Stimulated activated CD4-positive, alpha-beta T cell treated with anti-CD3 and anti-CD28 coated beads, TNF-alpha, amount 100 ng/mL, for 48 hours (primary cell): ENCODE data around the gene TRIM27.
"Not testable (repeated sequence)": the region's sequence is repeated elsewhere in the genome, so short reads cannot be mapped to it uniquely, and the experiment has no call there.

ENCODE experiments used
- DNase-seq, 3 donors: peaks; one replicate each; pipeline ENCODE4 v3.0.0-alpha.2; 2020; ENCODE audit warnings: low read depth in 3 of 3

The TRIM27 gene, protein sequence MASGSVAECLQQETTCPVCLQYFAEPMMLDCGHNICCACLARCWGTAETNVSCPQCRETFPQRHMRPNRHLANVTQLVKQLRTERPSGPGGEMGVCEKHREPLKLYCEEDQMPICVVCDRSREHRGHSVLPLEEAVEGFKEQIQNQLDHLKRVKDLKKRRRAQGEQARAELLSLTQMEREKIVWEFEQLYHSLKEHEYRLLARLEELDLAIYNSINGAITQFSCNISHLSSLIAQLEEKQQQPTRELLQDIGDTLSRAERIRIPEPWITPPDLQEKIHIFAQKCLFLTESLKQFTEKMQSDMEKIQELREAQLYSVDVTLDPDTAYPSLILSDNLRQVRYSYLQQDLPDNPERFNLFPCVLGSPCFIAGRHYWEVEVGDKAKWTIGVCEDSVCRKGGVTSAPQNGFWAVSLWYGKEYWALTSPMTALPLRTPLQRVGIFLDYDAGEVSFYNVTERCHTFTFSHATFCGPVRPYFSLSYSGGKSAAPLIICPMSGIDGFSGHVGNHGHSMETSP

DNA sequence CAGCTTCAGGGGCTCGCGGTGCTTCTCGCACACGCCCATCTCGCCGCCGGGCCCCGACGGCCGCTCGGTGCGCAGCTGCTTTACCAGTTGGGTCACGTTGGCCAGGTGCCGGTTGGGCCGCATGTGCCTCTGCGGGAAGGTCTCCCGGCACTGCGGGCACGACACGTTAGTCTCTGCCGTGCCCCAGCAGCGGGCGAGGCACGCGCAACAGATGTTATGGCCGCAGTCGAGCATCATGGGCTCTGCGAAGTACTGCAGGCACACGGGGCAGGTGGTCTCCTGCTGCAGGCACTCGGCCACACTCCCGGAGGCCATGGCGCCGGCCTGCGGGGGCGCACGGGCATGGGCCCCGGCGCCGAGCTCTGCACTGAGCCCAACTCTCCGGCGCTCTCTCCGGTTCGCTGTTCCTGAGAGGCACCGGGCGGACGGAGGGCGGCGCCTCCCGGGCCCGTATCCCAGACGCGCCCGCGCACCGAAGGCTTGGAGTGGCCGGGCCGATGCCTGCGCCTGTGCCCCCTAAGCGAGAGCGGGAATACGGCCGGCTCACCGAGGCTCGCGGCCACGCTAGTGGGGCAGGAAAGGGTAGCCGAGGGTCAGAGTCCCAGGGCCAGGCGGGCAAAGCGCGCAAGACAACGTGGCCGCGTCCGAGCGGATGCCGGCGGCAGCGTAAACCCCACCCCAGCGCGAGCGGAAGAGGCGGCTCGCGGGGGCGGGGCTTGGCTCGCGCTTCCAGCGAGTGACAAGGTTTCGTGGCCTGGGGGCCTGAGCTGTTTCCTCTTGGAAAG, at the start of gene TRIM27:
TRIM27 (minus strand) TSS at position 668 of the 785 bp plus-strand sequence; CDS start at position 315, 353 bp downstream.
- peak in 2 of 3 donors; percentile 64 to 81 for DNase-seq

GRCh38 chr6:28970056-28970455, 46.3 kb upstream of the TRIM27 start:
- not testable (repeated sequence) for DNase-seq

DNA sequence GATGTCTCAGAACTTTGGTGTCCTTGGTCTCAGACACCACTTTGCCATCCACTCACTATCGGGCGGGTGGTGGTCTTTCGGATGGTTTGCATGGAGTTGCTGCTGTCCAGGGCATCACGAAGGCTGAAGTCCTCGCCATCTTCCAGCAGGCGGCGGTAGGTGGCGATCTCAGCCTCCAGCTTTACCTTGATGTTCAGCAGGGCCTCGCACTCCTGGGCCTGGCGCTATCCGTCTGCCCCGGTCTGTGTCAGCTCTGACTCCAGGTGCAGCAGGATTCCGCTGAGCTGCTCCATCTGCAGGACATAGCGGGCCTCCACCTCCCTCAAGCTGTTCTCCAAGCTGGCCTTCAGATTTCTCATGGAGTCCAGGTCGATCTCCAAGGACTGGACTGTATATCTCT, 45.3 kb upstream of the TRIM27 start:
- DNase-seq: no peak

DNA sequence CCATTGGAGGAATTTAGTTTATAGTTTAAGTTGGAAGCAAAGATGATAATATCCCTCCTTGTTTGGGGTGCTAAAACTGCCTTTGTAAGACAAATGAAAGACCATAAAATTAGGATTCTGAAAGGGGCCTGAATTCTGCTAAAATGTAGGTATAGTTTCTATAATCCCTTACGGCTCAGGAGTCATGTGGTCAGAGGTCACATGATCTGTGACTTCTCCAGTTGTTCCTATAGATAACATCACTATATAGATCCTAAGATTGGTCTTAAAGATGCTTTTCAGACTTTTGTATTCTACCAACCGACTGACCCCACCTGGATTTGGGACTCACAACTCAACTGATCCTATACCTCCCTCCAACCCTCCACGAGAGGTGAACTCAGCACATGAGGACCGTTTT, 44.7 kb upstream of the TRIM27 start:
- DNase-seq: no peak

DNA sequence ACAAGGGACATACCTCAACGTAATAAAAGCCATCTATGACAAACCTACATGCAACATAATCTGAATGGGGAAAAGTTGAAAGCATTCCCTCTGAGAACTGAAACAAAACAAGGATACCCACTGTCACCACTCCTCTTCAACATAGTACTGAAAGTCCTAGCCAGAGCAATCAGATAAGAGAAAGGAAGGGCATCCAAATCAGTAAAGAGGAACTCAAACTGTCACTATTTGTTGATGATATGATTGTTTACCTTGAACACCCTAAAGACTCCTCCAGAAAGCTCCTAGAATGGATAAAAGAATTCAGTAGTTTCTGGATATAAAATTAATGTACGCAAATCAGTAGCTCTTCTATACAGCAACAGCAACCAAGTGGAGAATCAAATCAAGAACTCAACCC, 41.9 kb upstream of the TRIM27 start:
- no peak for DNase-seq

- DNase-seq: no peak
Measured at GRCh38 chr6:28960846-28961500, 37.2 kb upstream of the TRIM27 start.

DNA sequence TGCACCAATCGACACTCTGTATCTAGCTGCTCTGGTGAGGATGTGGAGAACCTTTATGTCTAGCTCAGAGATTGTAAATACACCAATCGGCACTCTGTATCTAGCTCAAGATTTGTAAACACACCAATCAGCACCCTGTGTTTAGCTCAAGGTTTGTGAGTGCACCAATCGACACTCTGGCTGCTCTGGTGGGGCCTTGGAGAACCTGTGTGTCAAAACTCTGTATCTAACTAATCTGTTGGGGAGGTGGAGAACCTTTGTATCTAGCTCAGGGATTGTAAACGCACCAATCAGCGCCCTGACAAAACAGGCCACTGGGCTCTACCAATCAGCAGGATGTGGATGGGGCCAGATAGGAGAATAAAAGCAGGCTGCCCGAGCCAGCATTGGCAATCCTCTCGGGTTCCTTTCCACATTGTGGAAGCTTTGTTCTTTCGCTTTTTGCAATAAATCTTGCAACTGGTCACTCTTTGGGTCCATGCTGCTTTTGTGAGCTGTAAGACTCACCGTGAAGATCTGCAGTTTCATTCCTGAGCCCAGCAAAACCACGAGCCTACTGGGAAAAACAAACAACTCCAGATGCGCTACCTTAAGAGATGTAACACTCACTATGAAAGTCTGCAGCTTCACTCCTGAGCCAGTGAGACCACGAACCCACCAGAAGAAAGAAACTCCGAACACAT, 34.9 kb upstream of the TRIM27 start:
- DNase-seq: not testable (repeated sequence)

GRCh38 chr6:28957795-28958314, 34.1 kb upstream of the TRIM27 start:
- DNase-seq: not testable (repeated sequence)

DNA sequence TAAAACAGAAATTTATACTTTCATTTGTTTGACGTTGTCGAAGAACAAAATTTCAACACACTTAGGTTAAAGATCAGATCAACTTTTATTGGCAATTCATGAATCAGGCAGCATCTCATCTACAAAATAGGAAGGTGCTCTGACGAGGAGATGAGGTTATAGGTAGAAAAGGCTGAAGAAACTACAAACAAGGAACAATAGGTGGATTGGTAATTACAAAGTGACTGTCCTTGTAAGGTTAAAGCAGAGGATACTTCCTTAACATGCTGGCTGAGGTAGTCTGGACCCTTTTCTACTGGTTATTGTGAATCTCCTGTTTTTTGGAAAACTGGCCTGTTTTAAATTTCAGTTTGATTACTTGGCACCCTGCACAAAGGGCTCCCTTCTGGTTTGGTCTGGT, 32.5 kb upstream of the TRIM27 start:
- no peak for DNase-seq

GRCh38 chr6:28953585-28954258, 29.9 kb upstream of the TRIM27 start:
- DNase-seq: no peak

DNA sequence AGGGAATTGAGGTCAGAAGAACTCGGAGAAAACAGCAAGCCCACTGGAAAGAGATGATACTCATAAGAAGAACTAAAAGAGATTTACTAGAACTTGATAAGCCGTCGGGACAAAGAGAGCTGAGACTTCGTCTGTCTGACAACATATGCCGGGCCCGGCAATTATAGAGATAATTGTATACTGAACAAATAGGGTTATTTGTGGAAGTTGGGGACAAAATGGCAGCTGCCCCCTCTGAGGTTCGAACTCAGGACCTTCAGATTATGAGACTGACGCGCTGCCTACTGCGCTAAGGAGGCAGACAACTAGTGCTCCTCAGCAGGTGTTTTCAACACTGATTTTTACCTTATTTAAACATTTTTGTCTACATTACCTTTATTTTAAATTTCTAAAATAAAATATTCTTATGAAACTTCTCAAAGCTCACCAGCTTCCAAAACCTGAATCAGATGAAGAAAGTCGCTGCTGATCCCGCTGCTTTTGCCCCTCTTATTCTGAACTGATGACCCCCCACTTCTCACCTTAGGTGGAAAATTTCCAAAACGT, 29.3 kb upstream of the TRIM27 start:
- DNase-seq: peak in 2 of 3 donors; percentile 38 to 47

- not testable (repeated sequence) for DNase-seq
Measured at GRCh38 chr6:28949656-28950195, 25.9 kb upstream of the TRIM27 start.

- DNase-seq: no peak
Measured at GRCh38 chr6:28948782-28949486, 25.1 kb upstream of the TRIM27 start.

DNA sequence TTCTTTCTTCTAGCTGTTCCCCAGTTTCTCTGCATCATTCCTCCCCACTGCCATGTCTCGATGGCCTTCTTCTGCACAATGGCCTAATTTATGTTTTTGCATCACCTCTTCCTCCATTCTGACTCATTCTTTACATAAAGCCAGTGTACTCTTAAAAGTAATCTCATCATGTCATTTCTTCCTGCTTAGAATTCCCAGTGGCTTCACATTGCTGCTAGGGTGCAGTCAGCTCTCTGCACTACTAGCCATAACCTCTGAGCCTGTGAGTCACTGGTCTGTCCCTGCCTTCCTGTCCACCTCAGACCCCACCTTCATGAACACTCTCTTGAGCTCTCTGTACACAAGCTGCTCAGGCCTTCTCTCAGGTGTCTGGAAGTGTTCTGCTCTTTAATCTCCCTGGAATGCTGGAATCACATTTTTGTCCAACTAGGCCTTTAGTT, 24.1 kb upstream of the TRIM27 start:
- DNase-seq: no peak

GRCh38 chr6:28947067-28947765, 23.4 kb upstream of the TRIM27 start:
- DNase-seq: no peak

DNA sequence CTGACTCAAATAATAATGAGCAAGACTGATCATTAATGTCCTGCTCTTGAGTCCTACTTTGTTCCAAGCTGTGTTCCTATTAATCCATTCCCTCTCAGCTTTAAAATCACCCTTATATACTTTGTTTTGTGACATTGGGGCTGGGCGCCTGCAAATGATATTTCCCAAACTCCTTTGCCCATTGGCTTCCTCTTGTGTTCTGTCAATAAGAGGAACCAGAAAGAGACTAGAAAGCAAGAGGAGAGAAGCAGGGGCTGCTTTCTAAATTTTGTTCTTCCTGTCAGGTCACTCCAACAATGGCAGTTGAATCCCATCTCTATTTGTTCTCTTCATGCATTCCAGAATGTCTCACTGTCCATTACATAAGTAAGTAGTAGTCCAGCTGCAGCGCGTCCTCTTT, 21.6 kb upstream of the TRIM27 start:
- DNase-seq: no peak

DNA sequence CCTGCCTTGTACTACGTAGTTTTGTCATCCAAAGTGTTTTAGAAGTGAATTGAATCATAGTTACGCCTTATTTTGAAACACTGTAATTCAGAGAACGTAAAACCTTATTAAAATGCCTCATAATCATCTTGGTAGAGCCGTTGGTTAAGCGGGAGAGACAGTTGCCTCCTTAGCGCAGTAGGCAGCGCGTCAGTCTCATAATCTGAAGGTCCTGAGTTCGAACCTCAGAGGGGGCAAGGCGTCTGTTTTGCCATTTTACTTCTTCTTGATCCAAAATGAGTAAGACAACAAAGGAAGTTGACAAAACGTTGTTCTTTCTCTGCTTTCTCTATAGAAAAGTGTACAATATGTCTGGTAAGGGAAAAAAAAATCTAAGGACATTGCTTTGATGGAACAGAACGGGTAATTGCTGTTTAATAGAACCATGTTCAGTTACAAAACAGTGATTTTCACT, 20.7 kb upstream of the TRIM27 start:
- DNase-seq: peak in 2 of 3 donors; percentile 56 to 65

- DNase-seq: peak in 2 of 3 donors; percentile 65 to 66
Measured at GRCh38 chr6:28943557-28944411, 20.0 kb upstream of the TRIM27 start.
